ENCODE measurements around the gene CNTNAP5.

Gene CNTNAP5

DNA sequence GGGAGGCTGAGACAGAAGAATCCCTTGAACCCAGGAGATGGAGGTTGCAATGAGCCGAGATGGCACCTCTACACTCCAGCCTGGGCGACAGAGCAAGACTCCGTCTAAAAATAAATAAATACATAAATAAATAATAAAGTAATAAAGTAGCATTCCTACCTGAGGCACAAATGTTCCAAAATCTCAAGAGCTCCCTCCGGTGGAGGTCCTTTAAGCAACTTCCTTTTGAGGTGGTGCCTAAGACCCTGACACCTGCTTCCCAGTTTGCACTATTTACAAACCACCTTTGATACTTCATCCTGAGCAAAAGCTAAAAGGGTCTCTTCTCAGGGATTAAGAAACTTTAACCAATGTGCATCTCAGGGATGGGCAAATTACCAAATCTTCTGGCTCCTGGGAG, 505.1 kb downstream of the CNTNAP5 start:
- no peak for DNase-seq
- no peaks in the 10 kb centered on the region for H4K20me1 ChIP-seq (ENCODE audit: insufficient read depth, low read length)
- no peaks in the 10 kb centered on the region for H3K27me3 ChIP-seq (replicated peaks; ENCODE audit: insufficient read depth, low read length)
- no peak overlapping the region for H3K4me2 ChIP-seq (ENCODE audit: low read depth, low read length)
- no peaks in the 10 kb centered on the region for H3K36me3 ChIP-seq (replicated peaks; ENCODE audit: insufficient read depth, low read length)
- H3K4me1 ChIP-seq (ENCODE audit: low read length), result no peaks in the 10 kb centered on the region
- H3K4me3 ChIP-seq (ENCODE audit: low read length), result no peak overlapping the region
- no peaks in the 10 kb centered on the region for H3F3A ChIP-seq (ENCODE audit: insufficient read depth, low read length)
- H3K27ac ChIP-seq (ENCODE audit: low read length), result no peak overlapping the region
- no peaks in the 10 kb centered on the region for H3K9me2 ChIP-seq (replicated peaks; ENCODE audit: insufficient read depth, low read length)
- no peak overlapping the region for H3K9ac ChIP-seq (ENCODE audit: low read length)
- TF ChIP-seq CTCF (IDR thresholded peaks at IDR 0.05; ENCODE audit: low read length) (no peak), EZH2phosphoT487 (IDR thresholded peaks at IDR 0.05; ENCODE audit: low read length) (no peak), EZH2 (optimal IDR thresholded peaks at IDR 0.05; ENCODE audit: low read depth, low read length) (no peak)
- no peaks in the 10 kb centered on the region for H3K9me3 ChIP-seq (replicated peaks; ENCODE audit: insufficient read depth, low read length)
- H3K79me2 ChIP-seq (ENCODE audit: low read length), result no peaks in the 10 kb centered on the region
- no peak overlapping the region for H2AFZ ChIP-seq (ENCODE audit: low read length)

DNA sequence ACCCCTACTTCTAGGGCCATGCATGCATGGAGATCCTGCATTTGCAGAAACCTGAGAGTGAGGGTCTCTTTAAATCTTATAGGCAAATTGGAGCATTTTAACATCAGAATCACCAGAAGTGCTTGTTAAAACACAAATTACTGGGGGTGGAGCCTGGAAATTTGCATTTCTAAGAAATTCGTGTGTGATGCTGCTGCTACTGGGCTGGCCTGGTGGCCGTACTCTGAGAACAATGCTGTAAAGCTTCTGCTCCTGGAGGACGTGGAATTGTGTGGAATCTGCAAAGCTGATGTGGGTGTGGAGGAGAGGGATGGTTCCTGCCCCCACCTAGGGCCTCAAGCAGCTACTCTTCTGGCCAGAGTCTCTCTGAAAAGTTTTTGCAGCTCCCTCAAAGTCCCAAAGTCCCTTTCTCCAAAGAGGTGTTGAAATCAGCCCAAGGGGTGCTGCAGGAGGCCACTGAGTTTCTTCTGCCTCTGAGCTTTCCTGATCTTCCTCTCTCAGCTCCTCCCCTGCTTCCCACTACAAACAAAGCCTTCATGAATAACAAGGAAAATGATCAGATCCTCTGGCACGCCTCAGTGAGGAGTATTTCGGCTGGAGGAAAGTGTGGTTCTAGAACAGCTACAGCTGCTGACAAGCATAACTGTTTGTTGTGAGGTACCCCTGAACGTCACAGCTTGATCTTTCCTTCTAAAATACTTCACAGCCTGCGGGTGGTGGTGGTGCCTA, 508.3 kb downstream of the CNTNAP5 start:
- no peaks in the 10 kb centered on the region for H3K79me2 ChIP-seq (ENCODE audit: low read length)
- no peak overlapping the region for H2AFZ ChIP-seq (ENCODE audit: low read length)
- no peaks in the 10 kb centered on the region for H3F3A ChIP-seq (ENCODE audit: insufficient read depth, low read length)
- H3K9ac ChIP-seq (ENCODE audit: low read length), result no peak overlapping the region
- H3K4me1 ChIP-seq (ENCODE audit: low read length), result no peaks in the 10 kb centered on the region
- no peak overlapping the region for H3K27ac ChIP-seq (ENCODE audit: low read length)
- H3K4me2 ChIP-seq (ENCODE audit: low read depth, low read length), result no peak overlapping the region
- no peaks in the 10 kb centered on the region for H3K27me3 ChIP-seq (replicated peaks; ENCODE audit: insufficient read depth, low read length)
- H3K36me3 ChIP-seq (replicated peaks; ENCODE audit: insufficient read depth, low read length), result no peaks in the 10 kb centered on the region
- no peak overlapping the region for H3K4me3 ChIP-seq (ENCODE audit: low read length)
- H4K20me1 ChIP-seq (ENCODE audit: insufficient read depth, low read length), result no peaks in the 10 kb centered on the region
- no peak for DNase-seq
- H3K9me3 ChIP-seq (replicated peaks; ENCODE audit: insufficient read depth, low read length), result no peaks in the 10 kb centered on the region
- TF ChIP-seq CTCF (IDR thresholded peaks at IDR 0.05; ENCODE audit: low read length), result no peak
- TF ChIP-seq EZH2 (optimal IDR thresholded peaks at IDR 0.05; ENCODE audit: low read depth, low read length), result no peak
- no peak for TF ChIP-seq EZH2phosphoT487 (IDR thresholded peaks at IDR 0.05; ENCODE audit: low read length)
- H3K9me2 ChIP-seq (replicated peaks; ENCODE audit: insufficient read depth, low read length), result no peaks in the 10 kb centered on the region

- Histone ChIP-seq H3K4me1 (ENCODE audit: low read length) (no peaks in the 10 kb centered on the region), H3K27ac (ENCODE audit: low read length) (no peak overlapping the region), H3K4me2 (ENCODE audit: low read depth, low read length) (no peak overlapping the region), H3K9me3 (replicated peaks; ENCODE audit: insufficient read depth, low read length) (no peaks in the 10 kb centered on the region), H4K20me1 (ENCODE audit: insufficient read depth, low read length) (no peaks in the 10 kb centered on the region), H3K9me2 (replicated peaks; ENCODE audit: insufficient read depth, low read length) (no peaks in the 10 kb centered on the region), H2AFZ (ENCODE audit: low read length) (no peak overlapping the region), H3K36me3 (replicated peaks; ENCODE audit: insufficient read depth, low read length) (no peaks in the 10 kb centered on the region), H3K4me3 (ENCODE audit: low read length) (no peak overlapping the region), H3F3A (ENCODE audit: insufficient read depth, low read length) (no peaks in the 10 kb centered on the region), H3K79me2 (ENCODE audit: low read length) (no peaks in the 10 kb centered on the region), H3K9ac (ENCODE audit: low read length) (no peak overlapping the region), H3K27me3 (replicated peaks; ENCODE audit: insufficient read depth, low read length) (no peaks in the 10 kb centered on the region)
- no peak for DNase-seq
- TF ChIP-seq EZH2phosphoT487 (IDR thresholded peaks at IDR 0.05; ENCODE audit: low read length) (no peak), EZH2 (optimal IDR thresholded peaks at IDR 0.05; ENCODE audit: low read depth, low read length) (no peak), CTCF (IDR thresholded peaks at IDR 0.05; ENCODE audit: low read length) (no peak)
Observed at GRCh38 chr2:124534028-124534427, 508.9 kb downstream of the CNTNAP5 start.

Measured in MM.1S (cell line).